SK-N-SH treated with all-trans-retinoic acid at 6 μM for 48 hours (cell line): ENCODE data around the gene PIEZO1.

Experiments
- BACH2 ChIP-seq: fragments of 250-450 bp; sonication (Bioruptor Pico); IDR thresholded peaks from 2 replicates; pipeline ENCODE4 v1.9.0; 2021; ENCODE audit warnings: mild to moderate bottlenecking, borderline replicate concordance
- CREB5 ChIP-seq: fragments of 250-450 bp; sonication (Bioruptor Pico); IDR thresholded peaks from 2 replicates; pipeline ENCODE4 v1.5.1; 2020; ENCODE audit warnings: low read depth, mild to moderate bottlenecking, moderate library complexity
- ESRRG ChIP-seq: fragments of 250-450 bp; sonication (Bioruptor Pico); IDR thresholded peaks from 2 replicates; pipeline ENCODE4 v1.6.1; 2021; ENCODE audit warnings: mild to moderate bottlenecking
- GLIS3 ChIP-seq: fragments of 250-450 bp; sonication (Bioruptor Pico); IDR thresholded peaks from 2 replicates; pipeline ENCODE4 v1.5.0; 2020; ENCODE audit warnings: mild to moderate bottlenecking, moderate library complexity
- OSR1 ChIP-seq: fragments of 250-450 bp; sonication (Bioruptor Pico); IDR thresholded peaks from 2 replicates; pipeline ENCODE4 v1.8.0; 2022; ENCODE audit warnings: moderate library complexity, mild to moderate bottlenecking, inconsistent platforms
- PPARA ChIP-seq: fragments of 250-450 bp; sonication (Bioruptor Pico); IDR thresholded peaks from 2 replicates; pipeline ENCODE4 v1.5.0; 2020; ENCODE audit warnings: mild to moderate bottlenecking, borderline replicate concordance
- RARB ChIP-seq: fragments of 250-450 bp; sonication (Bioruptor Pico); IDR thresholded peaks from 2 replicates; pipeline ENCODE4 v1.8.0; 2021; ENCODE audit warnings: mild to moderate bottlenecking, moderate library complexity
- ZFP3 ChIP-seq: fragments of 250-450 bp; sonication (Bioruptor Pico); IDR thresholded peaks from 2 replicates; pipeline ENCODE4 v1.5.0; 2020; ENCODE audit warnings: mild to moderate bottlenecking, moderate library complexity
- ZNF565 ChIP-seq: fragments of 450-650 bp; formaldehyde crosslinking; conservative IDR thresholded peaks from 2 replicates; pipeline ENCODE4 v1.5.0; 2020; ENCODE audit warnings: low read depth, mild to moderate bottlenecking, moderate library complexity
- TF ChIP-seq, protein P1 (sequence below): fragments of 250-450 bp; sonication (Bioruptor Pico); IDR thresholded peaks from 2 replicates; pipeline ENCODE4 v1.8.0; 2020; ENCODE audit warnings: mild to moderate bottlenecking, moderate library complexity, borderline replicate concordance

- no peak for TF ChIP-seq ZFP3
- no peak for TF ChIP-seq RARB
- TF ChIP-seq BACH2: no peak
- no peak for TF ChIP-seq GLIS3 (CRISPR knock-in tag)
- TF ChIP-seq PPARA (CRISPR knock-in tag): no peak
- no peak for TF ChIP-seq ZNF565 (CRISPR knock-in tag)
- TF ChIP-seq OSR1 (CRISPR knock-in tag): no peak
- no peak for TF ChIP-seq ESRRG
- no peak for TF ChIP-seq CREB5 (CRISPR knock-in tag)
- TF ChIP-seq, protein P1, sequence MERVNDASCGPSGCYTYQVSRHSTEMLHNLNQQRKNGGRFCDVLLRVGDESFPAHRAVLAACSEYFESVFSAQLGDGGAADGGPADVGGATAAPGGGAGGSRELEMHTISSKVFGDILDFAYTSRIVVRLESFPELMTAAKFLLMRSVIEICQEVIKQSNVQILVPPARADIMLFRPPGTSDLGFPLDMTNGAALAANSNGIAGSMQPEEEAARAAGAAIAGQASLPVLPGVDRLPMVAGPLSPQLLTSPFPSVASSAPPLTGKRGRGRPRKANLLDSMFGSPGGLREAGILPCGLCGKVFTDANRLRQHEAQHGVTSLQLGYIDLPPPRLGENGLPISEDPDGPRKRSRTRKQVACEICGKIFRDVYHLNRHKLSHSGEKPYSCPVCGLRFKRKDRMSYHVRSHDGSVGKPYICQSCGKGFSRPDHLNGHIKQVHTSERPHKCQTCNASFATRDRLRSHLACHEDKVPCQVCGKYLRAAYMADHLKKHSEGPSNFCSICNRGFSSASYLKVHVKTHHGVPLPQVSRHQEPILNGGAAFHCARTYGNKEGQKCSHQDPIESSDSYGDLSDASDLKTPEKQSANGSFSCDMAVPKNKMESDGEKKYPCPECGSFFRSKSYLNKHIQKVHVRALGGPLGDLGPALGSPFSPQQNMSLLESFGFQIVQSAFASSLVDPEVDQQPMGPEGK (CRISPR knock-in tag): no peak
Observed at GRCh38 chr16:88766975-88767374, 18.0 kb downstream of the PIEZO1 start.
